Measurements from ENCODE around the gene CACNA2D3. TPM values are rescaled to one million over a fixed set of nuclear protein-coding genes. Genes with fewer than 3 reads are reported as not detected.

CACNA2D3 gene
- total RNA-seq, 1 donor from 2014 or later = 0.29 TPM

DNA sequence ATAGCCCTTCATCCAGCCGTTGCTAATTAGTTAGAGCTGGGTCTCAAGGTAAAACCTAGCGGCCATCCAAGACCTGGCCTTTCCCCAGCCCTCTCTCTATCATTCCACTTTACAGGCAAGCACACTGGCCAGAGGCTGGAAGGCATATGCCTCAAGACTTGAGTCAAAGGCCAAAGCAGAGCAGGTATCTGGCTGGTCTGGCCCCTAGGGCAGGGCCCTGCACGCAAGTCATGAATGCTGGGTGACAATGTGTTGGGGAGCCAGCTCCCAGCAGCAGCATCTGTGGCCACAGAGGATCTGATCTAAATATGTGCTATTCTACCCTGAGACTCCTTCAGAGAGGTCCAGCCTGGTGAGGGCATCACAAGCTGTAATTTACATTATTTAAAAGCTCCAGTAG, 691.9 kb downstream of the CACNA2D3 start:
- Mint-ChIP-seq H3K4me1 (ENCODE audit: low read depth) (no peaks in the 10 kb centered on the region), H3K9me3 (ENCODE audit: low read depth) (no peaks in the 10 kb centered on the region), H3K4me3 (ENCODE audit: low read depth) (no peak overlapping the region), H3K27ac (no peak overlapping the region), H3K27me3 (peaks cover 4% of the 10 kb centered on the region), H3K36me3 (ENCODE audit: insufficient read depth) (no peaks in the 10 kb centered on the region)
- TF ChIP-seq, protein P1, sequence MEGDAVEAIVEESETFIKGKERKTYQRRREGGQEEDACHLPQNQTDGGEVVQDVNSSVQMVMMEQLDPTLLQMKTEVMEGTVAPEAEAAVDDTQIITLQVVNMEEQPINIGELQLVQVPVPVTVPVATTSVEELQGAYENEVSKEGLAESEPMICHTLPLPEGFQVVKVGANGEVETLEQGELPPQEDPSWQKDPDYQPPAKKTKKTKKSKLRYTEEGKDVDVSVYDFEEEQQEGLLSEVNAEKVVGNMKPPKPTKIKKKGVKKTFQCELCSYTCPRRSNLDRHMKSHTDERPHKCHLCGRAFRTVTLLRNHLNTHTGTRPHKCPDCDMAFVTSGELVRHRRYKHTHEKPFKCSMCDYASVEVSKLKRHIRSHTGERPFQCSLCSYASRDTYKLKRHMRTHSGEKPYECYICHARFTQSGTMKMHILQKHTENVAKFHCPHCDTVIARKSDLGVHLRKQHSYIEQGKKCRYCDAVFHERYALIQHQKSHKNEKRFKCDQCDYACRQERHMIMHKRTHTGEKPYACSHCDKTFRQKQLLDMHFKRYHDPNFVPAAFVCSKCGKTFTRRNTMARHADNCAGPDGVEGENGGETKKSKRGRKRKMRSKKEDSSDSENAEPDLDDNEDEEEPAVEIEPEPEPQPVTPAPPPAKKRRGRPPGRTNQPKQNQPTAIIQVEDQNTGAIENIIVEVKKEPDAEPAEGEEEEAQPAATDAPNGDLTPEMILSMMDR (IDR thresholded peaks at IDR 0.05; ENCODE audit: unreplicated experiment) = no peak
- DNase-seq (ENCODE audit: low spot score, unreplicated experiment) = no peak

DNA sequence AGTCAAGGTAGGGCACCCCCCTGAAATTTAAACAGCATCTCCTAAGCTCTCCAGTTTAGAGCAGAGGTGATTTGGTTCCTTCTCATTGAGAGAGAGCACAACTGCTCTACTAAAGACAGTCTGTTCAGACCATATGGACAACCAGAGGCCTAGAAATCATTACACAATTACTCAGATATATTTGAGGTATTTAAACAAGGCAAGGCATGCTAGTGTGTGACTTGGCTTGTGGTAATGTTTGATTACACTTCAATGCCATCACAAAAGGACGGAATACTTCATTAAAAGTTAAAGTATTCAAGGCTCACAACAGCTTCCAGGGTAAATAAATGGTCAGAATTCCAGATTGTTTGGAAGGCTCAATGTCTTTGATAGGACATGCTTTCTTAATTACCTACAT, 695.3 kb downstream of the CACNA2D3 start:
- Mint-ChIP-seq H3K27ac (no peak overlapping the region), H3K9me3 (ENCODE audit: low read depth) (no peaks in the 10 kb centered on the region), H3K4me3 (ENCODE audit: low read depth) (no peak overlapping the region), H3K4me1 (ENCODE audit: low read depth) (peaks cover 6% of the 10 kb centered on the region), H3K36me3 (ENCODE audit: insufficient read depth) (no peaks in the 10 kb centered on the region), H3K27me3 (peaks cover 3% of the 10 kb centered on the region)
- TF ChIP-seq, protein P1 (IDR thresholded peaks at IDR 0.05; ENCODE audit: unreplicated experiment) = no peak
- DNase-seq (ENCODE audit: low spot score, unreplicated experiment) = no peak

DNA sequence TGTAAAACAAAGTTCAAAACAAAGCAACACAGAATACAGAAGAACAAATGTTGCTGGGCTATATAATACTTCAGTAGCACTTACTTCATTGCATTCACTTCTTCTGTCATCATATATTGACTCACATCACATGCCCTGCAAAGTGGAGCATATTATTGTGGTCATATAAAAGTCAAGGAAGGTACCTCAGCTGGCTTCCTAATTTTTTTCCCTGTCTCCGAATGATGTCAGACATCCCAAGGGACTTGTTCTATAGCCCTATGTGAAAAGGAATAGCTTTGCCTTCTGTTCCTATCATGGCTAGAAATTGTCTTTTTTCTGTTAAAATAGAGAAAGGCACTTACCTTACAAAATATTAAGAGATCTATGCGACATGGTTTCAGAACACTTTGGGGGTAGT, 696.1 kb downstream of the CACNA2D3 start:
- H3K27me3 Mint-ChIP-seq = peaks cover 3% of the 10 kb centered on the region
- no peak overlapping the region for H3K27ac Mint-ChIP-seq
- H3K4me3 Mint-ChIP-seq (ENCODE audit: low read depth) = no peak overlapping the region

DNA sequence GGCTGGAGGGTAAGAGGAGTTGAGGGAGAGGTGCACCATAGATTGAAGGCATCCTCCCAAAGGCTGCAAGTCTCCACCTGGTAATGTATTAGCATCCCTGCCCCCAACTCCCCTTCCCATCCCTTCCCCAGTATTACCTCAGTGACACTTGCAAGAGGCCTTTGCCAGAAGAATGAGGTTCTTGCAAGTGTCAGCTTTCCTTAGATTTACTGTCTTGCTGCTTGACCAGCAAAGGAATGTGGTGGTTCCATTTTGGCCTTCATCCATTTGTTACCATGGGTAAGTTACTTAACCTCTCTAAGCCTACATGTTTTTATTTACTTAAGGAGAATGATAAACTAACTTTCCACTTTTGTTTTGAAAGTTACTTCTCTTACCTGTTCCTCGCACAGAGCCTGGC, 696.6 kb downstream of the CACNA2D3 start:
- Mint-ChIP-seq H3K4me3 (ENCODE audit: low read depth) (no peak overlapping the region), H3K4me1 (ENCODE audit: low read depth) (peaks cover 6% of the 10 kb centered on the region), H3K27me3 (peaks cover 3% of the 10 kb centered on the region), H3K36me3 (ENCODE audit: insufficient read depth) (no peaks in the 10 kb centered on the region), H3K9me3 (ENCODE audit: low read depth) (no peaks in the 10 kb centered on the region), H3K27ac (no peak overlapping the region)
- TF ChIP-seq, protein P1 (IDR thresholded peaks at IDR 0.05; ENCODE audit: unreplicated experiment) = no peak
- no peak for DNase-seq (ENCODE audit: low spot score, unreplicated experiment)

More for the DNA sequence above, 696.1 kb downstream of the CACNA2D3 start:
- DNase-seq (ENCODE audit: low spot score, unreplicated experiment) = no peak
- Mint-ChIP-seq H3K36me3 (ENCODE audit: insufficient read depth) (no peaks in the 10 kb centered on the region), H3K4me1 (ENCODE audit: low read depth) (peaks cover 6% of the 10 kb centered on the region), H3K9me3 (ENCODE audit: low read depth) (no peaks in the 10 kb centered on the region)
- TF ChIP-seq, protein P1 (IDR thresholded peaks at IDR 0.05; ENCODE audit: unreplicated experiment) = no peak

DNA sequence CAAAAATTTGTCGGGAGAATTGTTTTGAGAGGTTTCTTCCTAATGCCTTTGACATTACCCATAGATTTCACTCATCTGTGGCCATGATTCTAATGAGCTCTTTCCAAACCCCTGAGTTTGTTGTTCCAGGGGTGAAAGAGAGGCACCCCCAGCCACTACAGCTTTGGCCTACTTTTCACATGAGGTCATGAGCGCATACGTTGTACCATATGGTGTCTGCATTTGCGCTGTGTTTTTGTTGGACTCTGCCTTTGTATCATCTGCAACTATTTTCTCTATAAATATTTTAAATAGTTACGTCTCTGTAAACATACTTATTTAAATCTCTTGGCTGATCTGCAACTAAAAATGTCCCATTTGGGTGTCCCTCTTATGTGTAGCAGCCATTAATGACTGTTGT, 697.6 kb downstream of the CACNA2D3 start:
- Mint-ChIP-seq H3K9me3 (ENCODE audit: low read depth) (no peaks in the 10 kb centered on the region), H3K4me3 (ENCODE audit: low read depth) (no peak overlapping the region), H3K27me3 (peaks cover 3% of the 10 kb centered on the region), H3K4me1 (ENCODE audit: low read depth) (peaks cover 6% of the 10 kb centered on the region), H3K27ac (no peak overlapping the region), H3K36me3 (ENCODE audit: insufficient read depth) (no peaks in the 10 kb centered on the region)
- TF ChIP-seq, protein P1 (IDR thresholded peaks at IDR 0.05; ENCODE audit: unreplicated experiment) = no peak
- no peak for DNase-seq (ENCODE audit: low spot score, unreplicated experiment)
